ENCODE measurements around the gene TMEM229B.

Gene TMEM229B

GRCh38 chr14:67487332-67487731 lies 1.2 kb downstream of the TMEM229B start:
- no peak for DNase-seq (ENCODE audit: low read depth in 1 of 2, low spot score in 1 of 2)

GRCh38 chr14:67486890-67487289 lies 1.6 kb downstream of the TMEM229B start:
- DNase-seq (ENCODE audit: low read depth in 1 of 2, low spot score in 1 of 2) = no peak

GRCh38 chr14:67485501-67486095 lies 2.9 kb downstream of the TMEM229B start:
- no peak for DNase-seq (ENCODE audit: low read depth in 1 of 2, low spot score in 1 of 2)

GRCh38 chr14:67483579-67484285 lies 4.8 kb downstream of the TMEM229B start:
- no peak for DNase-seq (ENCODE audit: low read depth in 1 of 2, low spot score in 1 of 2)

GRCh38 chr14:67482231-67483164 lies 6.0 kb downstream of the TMEM229B start:
- DNase-seq (ENCODE audit: low read depth in 1 of 2, low spot score in 1 of 2) = no peak

GRCh38 chr14:67480011-67480410 lies 8.5 kb downstream of the TMEM229B start:
- DNase-seq (ENCODE audit: low read depth in 1 of 2, low spot score in 1 of 2) = no peak

- no peak for DNase-seq (ENCODE audit: low read depth in 1 of 2, low spot score in 1 of 2)
Observed at GRCh38 chr14:67478800-67479084, 9.8 kb downstream of the TMEM229B start.

GRCh38 chr14:67477926-67478799 lies 10.4 kb downstream of the TMEM229B start:
- DNase-seq (ENCODE audit: low read depth in 1 of 2, low spot score in 1 of 2) = no peak

GRCh38 chr14:67474366-67474765 lies 14.2 kb downstream of the TMEM229B start:
- no peak for DNase-seq (ENCODE audit: low read depth in 1 of 2, low spot score in 1 of 2)

GRCh38 chr14:67473290-67474082 lies 15.0 kb downstream of the TMEM229B start:
- no peak for DNase-seq (ENCODE audit: low read depth in 1 of 2, low spot score in 1 of 2)

GRCh38 chr14:67472726-67473125 lies 15.8 kb downstream of the TMEM229B start:
- DNase-seq (ENCODE audit: low read depth in 1 of 2, low spot score in 1 of 2) = no peak

GRCh38 chr14:67469954-67470353 lies 18.6 kb downstream of the TMEM229B start:
- no peak for DNase-seq (ENCODE audit: low read depth in 1 of 2, low spot score in 1 of 2)

GRCh38 chr14:67468378-67468730 lies 20.2 kb downstream of the TMEM229B start:
- no peak for DNase-seq (ENCODE audit: low read depth in 1 of 2, low spot score in 1 of 2)

- DNase-seq (ENCODE audit: low read depth in 1 of 2, low spot score in 1 of 2) = no peak
Observed at GRCh38 chr14:67467134-67467533, 21.4 kb downstream of the TMEM229B start.

GRCh38 chr14:67464879-67465278 lies 23.6 kb downstream of the TMEM229B start:
- no peak for DNase-seq (ENCODE audit: low read depth in 1 of 2, low spot score in 1 of 2)

GRCh38 chr14:67464377-67464776 lies 24.1 kb downstream of the TMEM229B start:
- DNase-seq (ENCODE audit: low read depth in 1 of 2, low spot score in 1 of 2) = no peak

GRCh38 chr14:67463900-67464299 lies 24.6 kb downstream of the TMEM229B start:
- DNase-seq (ENCODE audit: low read depth in 1 of 2, low spot score in 1 of 2) = no peak

GRCh38 chr14:67461996-67462395 lies 26.5 kb downstream of the TMEM229B start:
- no peak for DNase-seq (ENCODE audit: low read depth in 1 of 2, low spot score in 1 of 2)

GRCh38 chr14:67461341-67461985 lies 27.1 kb downstream of the TMEM229B start:
- no peak for DNase-seq (ENCODE audit: low read depth in 1 of 2, low spot score in 1 of 2)

GRCh38 chr14:67459336-67459735 lies 29.2 kb downstream of the TMEM229B start:
- DNase-seq (ENCODE audit: low read depth in 1 of 2, low spot score in 1 of 2) = no peak
